ENCODE measurements around the gene KRI1. TPM values are rescaled to one million over a fixed set of nuclear protein-coding genes. Genes with fewer than 3 reads are reported as not detected.

Gene KRI1
- total and polyA plus RNA-seq, 4 donors = 12.8 to 26.0 (median 19.1) TPM

GRCh38 chr19:10582091-10582490 lies 16.3 kb upstream of the KRI1 start:
- Histone ChIP-seq H3K36me3 (ENCODE audit: control insufficient read depth in 4 of 4, insufficient read depth in 4 of 4, low read length in 4 of 4) (peaks cover 0 to 2% (median 0%) of the 10 kb centered on the region in 4 donors), H3K9ac (ENCODE audit: insufficient read depth in 1 of 2, low read length in 2 of 2) (no peak overlapping the region), H3K27me3 (ENCODE audit: control insufficient read depth in 3 of 3, insufficient read depth in 3 of 3, low read length in 2 of 3) (peaks cover 0 to 7% (median 0%) of the 10 kb centered on the region in 3 donors), H3K4me3 (no peak overlapping the region), H3K27ac (ENCODE audit: low read depth in 1 of 2, low read length in 1 of 2) (no peak overlapping the region), H3K9me3 (ENCODE audit: control insufficient read depth in 4 of 4, insufficient read depth in 3 of 4, low read length in 3 of 4) (no peaks in the 10 kb centered on the region), H3K4me1 (ENCODE audit: control insufficient read depth in 5 of 5, insufficient read depth in 5 of 5, low read length in 5 of 5) (peaks cover 0 to 2% (median 0%) of the 10 kb centered on the region in 5 donors)
- TF ChIP-seq CTCF (IDR thresholded peaks at IDR 0.05; ENCODE audit: control extremely low read depth, extremely low read depth) = no peak
- no peak for ATAC-seq (ENCODE audit: insufficient read depth, low FRiP score)
- 88 to 92% methylated on average over 13 of the region's 13 CpGs for WGBS, 2 donors
- no peak for DNase-seq

GRCh38 chr19:10580979-10581631 lies 15.3 kb upstream of the KRI1 start:
- TF ChIP-seq CTCF (IDR thresholded peaks at IDR 0.05; ENCODE audit: control extremely low read depth, extremely low read depth) = peak; percentile 100
- H3K27me3 ChIP-seq (ENCODE audit: control insufficient read depth in 3 of 3, insufficient read depth in 3 of 3, low read length in 2 of 3) = no peaks in the 10 kb centered on the region
- H3K9me3 ChIP-seq (ENCODE audit: control insufficient read depth in 4 of 4, insufficient read depth in 3 of 4, low read length in 3 of 4) = no peaks in the 10 kb centered on the region
- peaks cover 0 to 2% (median 0%) of the 10 kb centered on the region in 4 donors for H3K36me3 ChIP-seq (ENCODE audit: control insufficient read depth in 4 of 4, insufficient read depth in 4 of 4, low read length in 4 of 4)
- peaks cover 0 to 2% (median 0%) of the 10 kb centered on the region in 5 donors for H3K4me1 ChIP-seq (ENCODE audit: control insufficient read depth in 5 of 5, insufficient read depth in 5 of 5, low read length in 5 of 5)
- no peak overlapping the region for H3K27ac ChIP-seq (ENCODE audit: low read depth in 1 of 2, low read length in 1 of 2)
- ATAC-seq (ENCODE audit: insufficient read depth, low FRiP score) (peak; percentile 83), DNase-seq (peak; percentile 89 to 95 (median 93))
- no peak overlapping the region for H3K4me3 ChIP-seq
- no peak overlapping the region for H3K9ac ChIP-seq (ENCODE audit: insufficient read depth in 1 of 2, low read length in 2 of 2)
- 29 to 31% methylated on average over 31 of the region's 31 CpGs for WGBS, 2 donors

- Histone ChIP-seq H3K9me3 (ENCODE audit: control insufficient read depth in 4 of 4, insufficient read depth in 3 of 4, low read length in 3 of 4) (no peaks in the 10 kb centered on the region), H3K9ac (ENCODE audit: insufficient read depth in 1 of 2, low read length in 2 of 2) (no peak overlapping the region), H3K36me3 (ENCODE audit: control insufficient read depth in 4 of 4, insufficient read depth in 4 of 4, low read length in 4 of 4) (peaks cover 0 to 4% (median 0%) of the 10 kb centered on the region in 4 donors), H3K27ac (ENCODE audit: low read depth in 1 of 2, low read length in 1 of 2) (no peak overlapping the region), H3K27me3 (ENCODE audit: control insufficient read depth in 3 of 3, insufficient read depth in 3 of 3, low read length in 2 of 3) (no peaks in the 10 kb centered on the region), H3K4me1 (ENCODE audit: control insufficient read depth in 5 of 5, insufficient read depth in 5 of 5, low read length in 5 of 5) (peaks cover 0 to 2% (median 0%) of the 10 kb centered on the region in 5 donors), H3K4me3 (no peak overlapping the region)
- ATAC-seq (ENCODE audit: insufficient read depth, low FRiP score) = no peak
- TF ChIP-seq CTCF (IDR thresholded peaks at IDR 0.05; ENCODE audit: control extremely low read depth, extremely low read depth) = no peak
- DNase-seq = no peak
- 80 to 97% methylated on average over 6 of the region's 6 CpGs for WGBS, 2 donors
Measured at GRCh38 chr19:10577951-10578350, 12.1 kb upstream of the KRI1 start.

Data from lung (tissue), 12 donors.